IPS DF 6.9 (cell line): ENCODE data around the gene SERPINB1.
"Not testable (repeated sequence)": the region's sequence is repeated elsewhere in the genome, so short reads cannot be mapped to it uniquely, and the experiment has no call there.

ENCODE experiments used
- DNase-seq: peaks from one replicate; pipeline ENCODE4 v3.0.0-alpha.2; 2013; ENCODE audit warnings: low read depth, low spot score
- H3K27ac ChIP-seq: one replicate; pipeline ENCODE4 v1.5.1; 2013; ENCODE audit warnings: low read length, control low read depth
- H3K27me3 ChIP-seq: 2 replicates; pipeline ENCODE4 v1.6.1; 2013; ENCODE audit warnings: mild to moderate bottlenecking, low read length; ENCODE audit not compliant: control insufficient read depth, insufficient read depth
- H3K36me3 ChIP-seq: 2 replicates; pipeline ENCODE4 v1.6.1; 2013; ENCODE audit warnings: low read length; ENCODE audit not compliant: control insufficient read depth, insufficient read depth
- H3K4me1 ChIP-seq: 2 replicates; pipeline ENCODE4 v1.6.1; 2013; ENCODE audit warnings: low read length; ENCODE audit not compliant: control insufficient read depth, insufficient read depth
- H3K4me3 ChIP-seq: 2 replicates; pipeline ENCODE4 v1.5.1; 2013; ENCODE audit warnings: mild to moderate bottlenecking, low read length
- H3K9me3 ChIP-seq: 2 replicates; pipeline ENCODE4 v1.6.1; 2013; ENCODE audit warnings: low read length, inconsistent platforms; ENCODE audit not compliant: control insufficient read depth, insufficient read depth
- WGBS: extraction: QIAGEN DNeasy Blood & Tissue Kit; methylation state at CpG from one replicate; pipeline ENCODE4 v1.1.7; 2013; ENCODE audit warnings: mixed read lengths, missing lambda C conversion rate; ENCODE audit not compliant: insufficient read length, insufficient coverage; 5-methylcytosine and 5-hydroxymethylcytosine counted together

Gene SERPINB1

DNA sequence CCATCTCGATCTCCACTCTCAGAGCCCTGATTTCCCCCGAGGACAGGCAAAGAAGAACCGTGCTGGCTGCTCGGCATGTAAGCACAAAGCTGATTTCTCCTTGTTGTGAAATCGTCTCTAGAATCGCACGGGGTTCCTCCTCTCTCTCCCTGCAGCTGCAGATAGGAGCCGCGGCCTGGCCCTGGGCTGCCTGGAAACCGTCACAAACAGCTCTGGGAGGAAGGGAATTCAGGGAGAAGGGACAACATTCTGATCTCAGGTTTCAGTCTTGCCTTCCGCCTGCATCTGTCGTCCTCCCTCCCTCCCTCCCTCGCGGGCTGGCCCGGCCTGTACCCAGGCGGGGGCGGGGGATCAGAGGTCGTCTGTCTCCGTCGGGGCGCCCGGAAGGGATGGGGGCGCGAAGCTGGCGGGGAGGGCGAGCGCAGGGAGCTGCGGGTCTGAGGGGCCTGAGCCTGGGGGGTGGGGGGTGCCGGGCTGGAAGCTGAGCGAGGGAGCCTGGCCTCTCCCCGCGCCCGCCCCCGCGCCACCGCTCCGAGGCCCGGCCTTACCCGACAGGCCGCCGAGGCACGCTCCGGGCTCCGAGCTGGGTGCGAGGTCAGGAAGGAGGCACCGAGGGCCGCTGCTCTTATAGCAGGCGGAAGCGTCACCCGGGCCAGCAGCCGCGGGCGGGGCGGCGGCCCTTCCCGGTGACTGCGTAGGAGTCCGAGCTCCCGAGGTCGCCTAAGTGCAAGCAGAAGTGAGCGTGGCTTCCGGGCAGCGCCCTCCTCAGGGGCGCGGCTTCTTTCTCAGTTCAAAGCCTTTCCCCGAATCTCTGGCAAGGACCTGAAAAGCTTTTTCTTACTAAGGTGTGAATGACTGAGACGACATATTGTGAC is at the start of gene SERPINB1:
TSS of gene SERPINB1 (minus strand) at position 600 of the 875 bp plus-strand sequence. CDS start 1,277 bp downstream, outside the sequence.
- no peak for DNase-seq
- no peaks in the 10 kb centered on the region for H3K27me3 ChIP-seq
- peak within 1 kb of the TSS; percentile 43; the same call in 1 of the 2 replicates for H3K4me3 ChIP-seq
- H3K36me3 ChIP-seq = no peaks in the 10 kb centered on the region
- no peak within 1 kb of the TSS for H3K27ac ChIP-seq
- WGBS = no CpG with 5 or more reads among the region's 67 CpGs
- H3K9me3 ChIP-seq = no peaks in the 10 kb centered on the region
- peaks cover under 1% of the 10 kb centered on the region for H3K4me1 ChIP-seq

DNA sequence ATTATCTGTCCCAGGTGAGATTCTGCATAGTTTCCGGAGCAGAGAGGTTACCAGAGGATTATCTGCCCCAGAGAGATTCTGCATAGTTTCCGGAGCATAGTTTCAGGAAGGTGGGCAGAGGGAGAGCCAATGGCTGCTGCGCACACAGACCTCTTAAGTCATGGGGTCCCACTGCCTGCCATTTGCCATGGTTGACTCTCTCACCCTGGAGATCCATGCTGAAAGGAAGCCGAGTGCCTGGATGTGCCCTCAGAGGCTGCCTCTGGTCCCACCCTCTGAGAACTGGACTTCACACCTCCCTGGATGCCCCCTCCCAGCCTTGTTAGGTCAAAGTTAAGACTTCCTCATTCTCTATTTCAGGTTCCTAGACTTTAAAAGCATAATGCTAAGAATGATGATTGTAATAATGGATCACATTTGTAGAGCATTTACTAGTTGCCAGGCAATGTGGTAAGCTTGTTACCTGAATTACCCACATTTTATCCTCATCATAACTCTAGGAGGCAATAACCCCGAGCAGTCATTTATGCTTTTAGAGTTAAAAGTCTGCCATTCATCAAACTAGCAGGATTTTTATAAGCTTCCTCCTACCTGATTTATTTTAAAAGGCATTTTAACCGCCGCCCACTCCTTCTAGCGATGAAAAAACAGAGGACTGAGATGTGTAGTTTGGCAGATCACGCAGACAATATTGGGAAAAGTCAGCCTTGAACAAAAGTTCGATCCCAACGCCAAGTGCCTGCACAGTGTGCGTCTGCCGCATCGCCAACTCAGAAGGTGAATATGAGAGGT is 49.5 kb upstream of the SERPINB1 start:
- no CpG with 5 or more reads among the region's 14 CpGs for WGBS
- no peak for DNase-seq
- H3K27me3 ChIP-seq = no peaks in the 10 kb centered on the region
- no peak overlapping the region for H3K4me3 ChIP-seq
- H3K36me3 ChIP-seq = peaks cover 30% of the 10 kb centered on the region
- H3K9me3 ChIP-seq = no peaks in the 10 kb centered on the region
- no peaks in the 10 kb centered on the region for H3K4me1 ChIP-seq
- H3K27ac ChIP-seq = no peak overlapping the region

DNA sequence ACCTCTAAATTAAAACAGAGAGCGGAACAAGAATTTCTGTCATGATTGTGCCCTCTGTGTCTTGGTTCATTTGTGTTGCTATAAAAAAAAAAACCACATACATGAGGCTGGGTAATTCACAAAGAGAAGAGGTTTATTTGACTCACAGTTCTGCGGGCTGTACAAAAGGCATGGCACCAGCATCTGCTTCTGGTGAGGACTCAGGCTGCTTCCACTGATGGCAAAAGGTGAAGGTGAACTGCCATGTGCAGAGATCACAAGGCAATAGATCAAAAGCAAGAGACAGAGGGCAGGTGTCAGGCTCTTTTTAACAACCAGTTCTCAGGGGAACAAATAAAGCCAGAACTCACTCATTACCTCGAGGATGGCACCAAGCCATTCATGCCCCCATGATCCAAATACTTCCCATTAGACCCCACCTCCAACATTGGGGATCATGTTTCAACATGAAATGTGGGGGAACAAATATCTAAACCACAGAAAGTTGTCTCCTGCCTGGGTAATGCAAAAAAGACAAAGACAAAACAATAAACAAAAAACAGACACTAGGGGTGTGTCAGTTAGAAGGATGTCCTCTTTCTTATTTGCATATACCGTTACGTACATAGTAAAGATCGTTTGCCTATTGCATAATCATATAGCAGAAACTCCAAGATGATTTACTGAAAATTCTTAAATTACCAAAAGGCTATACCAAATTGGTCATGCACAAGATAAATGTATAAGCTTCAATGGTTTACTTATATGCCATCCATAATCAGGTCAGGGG is 44.5 kb upstream of the SERPINB1 start:
- H3K4me3 ChIP-seq = no peak overlapping the region
- WGBS = no CpG with 5 or more reads among the region's 6 CpGs

DNA sequence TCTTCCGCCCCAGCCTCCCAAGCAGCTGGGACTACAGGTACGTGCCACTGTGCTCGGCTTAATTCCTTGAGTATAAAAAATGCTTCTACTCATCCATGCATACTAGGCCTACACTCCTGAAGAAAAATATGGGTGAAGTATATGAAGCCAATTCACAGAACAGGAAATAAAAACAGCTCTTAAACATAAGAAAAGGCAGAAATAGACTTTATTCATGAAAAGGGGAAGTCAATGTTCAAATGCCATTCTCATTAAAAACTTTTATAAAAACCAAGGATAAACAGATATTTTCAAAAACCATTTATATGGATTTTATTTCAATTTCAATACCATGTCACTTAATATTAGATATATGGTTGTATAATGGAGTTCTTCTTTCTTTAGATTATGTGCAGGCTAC is 43.1 kb upstream of the SERPINB1 start:
- Histone ChIP-seq H3K4me3 (no peak overlapping the region), H3K9me3 (no peaks in the 10 kb centered on the region), H3K4me1 (no peaks in the 10 kb centered on the region), H3K36me3 (peaks cover 2% of the 10 kb centered on the region), H3K27ac (no peak overlapping the region), H3K27me3 (no peaks in the 10 kb centered on the region)
- WGBS = no CpG with 5 or more reads among the region's 3 CpGs
- DNase-seq = no peak

More for the DNA sequence above, 44.5 kb upstream of the SERPINB1 start:
- H3K4me1 ChIP-seq = no peaks in the 10 kb centered on the region
- H3K9me3 ChIP-seq = no peaks in the 10 kb centered on the region
- H3K36me3 ChIP-seq = peaks cover 11% of the 10 kb centered on the region
- no peak overlapping the region for H3K27ac ChIP-seq
- H3K27me3 ChIP-seq = no peaks in the 10 kb centered on the region
- DNase-seq = no peak

DNA sequence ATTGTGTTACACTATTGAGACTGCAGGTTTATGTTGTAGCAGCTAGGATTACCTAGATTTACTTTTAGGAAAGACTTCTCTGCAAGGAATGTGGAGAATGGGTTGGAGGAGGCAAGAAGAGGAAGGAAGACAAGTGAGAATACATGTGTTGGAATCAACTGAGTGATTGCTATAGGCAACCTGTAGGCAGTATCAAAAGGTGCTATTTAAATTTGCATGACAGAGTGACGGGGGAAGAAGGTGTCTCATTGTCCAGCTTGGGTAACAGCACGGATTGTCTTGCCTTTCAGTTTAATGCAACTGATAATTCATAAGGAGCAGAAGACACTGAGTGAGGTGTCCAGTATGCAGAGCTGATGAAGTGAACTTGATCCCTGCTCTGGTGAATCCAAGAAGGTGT is 42.0 kb upstream of the SERPINB1 start:
- no peaks in the 10 kb centered on the region for H3K4me1 ChIP-seq
- no peak overlapping the region for H3K4me3 ChIP-seq
- no peak overlapping the region for H3K27ac ChIP-seq
- H3K36me3 ChIP-seq = no peaks in the 10 kb centered on the region
- no CpG with 5 or more reads among the region's 2 CpGs for WGBS
- no peaks in the 10 kb centered on the region for H3K27me3 ChIP-seq
- H3K9me3 ChIP-seq = no peaks in the 10 kb centered on the region
- no peak for DNase-seq

DNA sequence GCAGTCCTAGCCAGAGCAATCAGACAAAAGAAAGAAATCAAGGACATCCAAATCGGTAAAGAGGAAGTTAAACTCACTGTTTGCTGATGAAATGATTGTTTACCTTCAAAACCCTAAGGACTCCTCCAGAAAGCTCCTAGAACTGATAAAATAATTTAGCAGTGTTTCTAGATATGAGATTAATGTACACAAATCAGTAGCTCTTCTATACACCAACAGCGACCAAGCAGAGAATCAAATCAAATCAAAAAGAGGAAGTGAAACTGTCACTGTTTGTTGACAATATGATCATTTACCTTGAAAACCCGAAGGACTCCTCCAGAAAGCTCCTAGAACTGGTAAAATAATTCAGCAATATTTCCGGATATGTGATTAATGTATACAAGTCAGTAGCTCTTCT is 39.8 kb upstream of the SERPINB1 start:
- WGBS = no CpG with 5 or more reads among the region's 4 CpGs
- Histone ChIP-seq H3K4me3 (no peak overlapping the region), H3K27ac (no peak overlapping the region), H3K9me3 (no peaks in the 10 kb centered on the region), H3K27me3 (no peaks in the 10 kb centered on the region), H3K4me1 (peaks cover 8% of the 10 kb centered on the region; the same call in 1 of the 2 replicates), H3K36me3 (no peaks in the 10 kb centered on the region)
- DNase-seq = no peak

DNA sequence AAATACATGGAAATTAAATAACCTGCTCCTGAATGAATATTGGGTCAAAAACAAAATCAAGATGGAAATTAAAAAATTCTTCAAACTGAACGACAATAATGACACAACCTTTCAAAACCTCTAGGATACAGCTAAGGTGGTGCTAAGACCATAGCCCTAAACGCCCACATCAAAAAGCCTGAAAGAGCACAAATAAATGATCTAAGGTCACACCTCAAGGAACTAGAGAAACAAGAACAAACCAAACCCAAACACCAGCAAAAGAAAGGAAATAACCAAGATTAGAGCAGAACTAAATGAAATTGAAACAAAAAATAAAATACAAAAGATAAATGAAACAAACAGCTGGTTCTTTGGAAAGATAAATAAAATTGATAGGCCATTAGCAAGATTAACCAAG is 38.5 kb upstream of the SERPINB1 start:
- H3K4me3 ChIP-seq, H3K27ac ChIP-seq, H3K27me3 ChIP-seq, H3K36me3 ChIP-seq, DNase-seq, H3K9me3 ChIP-seq: not testable (repeated sequence)
- H3K4me1 ChIP-seq = peaks cover 10% of the 10 kb centered on the region
- no CpG with 5 or more reads among the region's 2 CpGs for WGBS

DNA sequence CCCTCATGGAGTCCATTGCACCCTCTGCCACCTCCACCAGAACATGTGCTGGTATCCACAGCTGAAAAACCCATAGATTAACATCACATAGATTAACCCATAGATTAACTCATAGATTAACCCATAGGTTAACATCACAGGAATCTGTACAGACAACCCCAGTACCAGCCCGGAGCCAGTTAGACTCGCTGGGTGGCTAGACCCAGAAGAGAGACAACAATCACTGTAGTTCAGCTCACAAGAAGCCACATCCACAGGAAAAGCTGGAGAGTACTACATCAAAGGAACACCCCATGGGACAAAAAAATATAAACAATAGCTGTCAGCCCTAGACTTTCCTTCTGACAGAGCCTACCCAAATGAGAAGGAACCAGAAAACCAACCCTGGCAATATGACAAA is 36.3 kb upstream of the SERPINB1 start:
- Histone ChIP-seq H3K9me3 (no peaks in the 10 kb centered on the region), H3K36me3 (no peaks in the 10 kb centered on the region), H3K27me3 (no peaks in the 10 kb centered on the region), H3K27ac (no peak overlapping the region), H3K4me1 (peaks cover 13% of the 10 kb centered on the region), H3K4me3 (no peak overlapping the region)
- no peak for DNase-seq
- WGBS = no CpG with 5 or more reads among the region's 2 CpGs

DNA sequence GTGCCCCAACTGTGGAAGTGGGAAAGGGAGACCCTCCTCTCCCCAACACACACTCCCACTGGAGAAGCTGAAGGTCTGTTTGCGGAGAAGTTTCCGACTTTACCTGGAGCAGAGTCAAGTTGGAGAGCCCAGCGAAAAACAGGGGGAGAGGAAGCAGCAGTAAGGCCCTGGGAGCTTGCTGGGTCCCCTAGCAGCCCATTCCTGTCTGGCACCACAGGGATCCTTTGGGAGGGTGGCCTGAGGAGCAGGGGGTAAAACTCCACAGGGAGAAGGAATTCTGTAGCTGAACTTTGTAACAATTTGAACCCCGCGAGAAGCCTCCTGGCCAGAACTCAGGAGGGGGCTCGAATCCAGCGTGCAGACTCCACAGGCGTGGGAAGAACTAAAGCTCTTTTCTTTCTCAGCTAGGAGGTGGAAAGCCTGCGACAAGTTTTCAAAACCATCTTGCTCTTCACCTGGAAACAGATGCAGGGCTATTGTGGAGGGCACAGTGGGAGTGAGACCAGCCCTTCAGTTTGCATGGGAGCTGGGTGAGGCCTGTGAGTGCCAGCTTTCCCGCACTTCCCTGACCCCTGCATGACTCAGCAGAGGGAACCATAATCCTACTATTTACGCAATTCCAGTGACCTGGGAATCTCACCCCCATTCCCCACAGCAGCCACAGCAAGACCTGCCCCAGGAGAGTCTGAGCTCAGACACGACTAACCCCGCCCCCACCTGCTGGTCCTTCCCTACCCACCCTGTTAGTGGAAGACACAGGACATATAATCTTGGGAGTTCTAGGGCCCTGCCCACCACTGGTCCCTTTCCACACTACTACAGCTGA is 35.6 kb upstream of the SERPINB1 start:
- Histone ChIP-seq H3K4me3 (no peak overlapping the region), H3K27me3 (no peaks in the 10 kb centered on the region), H3K9me3 (no peaks in the 10 kb centered on the region), H3K27ac (no peak overlapping the region), H3K36me3 (no peaks in the 10 kb centered on the region), H3K4me1 (peaks cover 13% of the 10 kb centered on the region)
- no CpG with 5 or more reads among the region's 13 CpGs for WGBS
- no peak for DNase-seq
